ENCODE results near the gene DDX23. TPM values are rescaled to one million over a fixed set of nuclear protein-coding genes. Genes with fewer than 3 reads are reported as not detected.
"Not testable (repeated sequence)": the region's sequence is repeated elsewhere in the genome, so short reads cannot be mapped to it uniquely, and the experiment has no call there.

DDX23 gene
- total and polyA plus RNA-seq, 9 donors = 48.0 to 108 (median 70.5) TPM

- no peaks in the 10 kb centered on the region for H3K9me3 ChIP-seq
- TF ChIP-seq, protein P1, sequence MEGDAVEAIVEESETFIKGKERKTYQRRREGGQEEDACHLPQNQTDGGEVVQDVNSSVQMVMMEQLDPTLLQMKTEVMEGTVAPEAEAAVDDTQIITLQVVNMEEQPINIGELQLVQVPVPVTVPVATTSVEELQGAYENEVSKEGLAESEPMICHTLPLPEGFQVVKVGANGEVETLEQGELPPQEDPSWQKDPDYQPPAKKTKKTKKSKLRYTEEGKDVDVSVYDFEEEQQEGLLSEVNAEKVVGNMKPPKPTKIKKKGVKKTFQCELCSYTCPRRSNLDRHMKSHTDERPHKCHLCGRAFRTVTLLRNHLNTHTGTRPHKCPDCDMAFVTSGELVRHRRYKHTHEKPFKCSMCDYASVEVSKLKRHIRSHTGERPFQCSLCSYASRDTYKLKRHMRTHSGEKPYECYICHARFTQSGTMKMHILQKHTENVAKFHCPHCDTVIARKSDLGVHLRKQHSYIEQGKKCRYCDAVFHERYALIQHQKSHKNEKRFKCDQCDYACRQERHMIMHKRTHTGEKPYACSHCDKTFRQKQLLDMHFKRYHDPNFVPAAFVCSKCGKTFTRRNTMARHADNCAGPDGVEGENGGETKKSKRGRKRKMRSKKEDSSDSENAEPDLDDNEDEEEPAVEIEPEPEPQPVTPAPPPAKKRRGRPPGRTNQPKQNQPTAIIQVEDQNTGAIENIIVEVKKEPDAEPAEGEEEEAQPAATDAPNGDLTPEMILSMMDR (IDR thresholded peaks at IDR 0.05) = no peak
- TF ChIP-seq EP300 (IDR thresholded peaks at IDR 0.05) (no peak), POLR2A (IDR thresholded peaks at IDR 0.05) (no peak)
- H3K4me1 ChIP-seq (ENCODE audit: insufficient read depth) = peaks cover 5% of the 10 kb centered on the region
- H3K36me3 ChIP-seq = no peaks in the 10 kb centered on the region
- no peak overlapping the region for H3K4me3 ChIP-seq
- DNase-seq = no peak
- no peaks in the 10 kb centered on the region for H3K27me3 ChIP-seq
- WGBS, 3 donors = 80 to 85% (median 80%) methylated on average over 4 of the region's 4 CpGs
- intact Hi-C loops (cut with DNase I) = loop anchor here in 2 of 4 donors (5.0 kb wide), 3 partner anchors 83 to 143 kb away; partner anchors contain the start of gene DDN (in 1 of the 2)
- no peak overlapping the region for H3K27ac ChIP-seq
Observed at GRCh38 chr12:48854488-48854887, 2.5 kb upstream of the DDX23 start.

- Histone ChIP-seq H3K4me3 (peak overlapping the region; percentile 90), H3K27me3 (no peaks in the 10 kb centered on the region), H3K27ac (peak overlapping the region in 1 of 2 donors; percentile 60), H3K9me3 (no peaks in the 10 kb centered on the region), H3K4me1 (ENCODE audit: insufficient read depth) (peaks cover 5% of the 10 kb centered on the region), H3K36me3 (no peaks in the 10 kb centered on the region)
- TF ChIP-seq, protein P1 (IDR thresholded peaks at IDR 0.05) = peak; percentile 71 to 89 (median 83)
- no peak for TF ChIP-seq EP300 (IDR thresholded peaks at IDR 0.05)
- 0 to 1% (median 0%) methylated on average over 11 of the region's 11 CpGs for WGBS, 3 donors
- intact Hi-C loops (cut with DNase I) = loop anchor here in 2 of 4 donors (2.0 to 5.0 kb wide), 4 partner anchors 38 to 144 kb away; partner anchors contain the start of gene DDN (in 1 of the 2)
- DNase-seq = peak; percentile 78 to 94 (median 80)
Observed at GRCh38 chr12:48852734-48853688, 1.0 kb upstream of the DDX23 start.

GRCh38 chr12:48842021-48842420 lies 9.9 kb downstream of the DDX23 start:
- H3K4me1 ChIP-seq (ENCODE audit: insufficient read depth); H3K27me3 ChIP-seq; H3K36me3 ChIP-seq; intact Hi-C loops (cut with DNase I); H3K27ac ChIP-seq; H3K9me3 ChIP-seq; DNase-seq; H3K4me3 ChIP-seq: not testable (repeated sequence)
- WGBS, 3 donors = 88 to 100% methylated on average over 6 to 29 of the region's 29 CpGs; no CpG with 5 or more reads in 1 of the 3 donors

DNA sequence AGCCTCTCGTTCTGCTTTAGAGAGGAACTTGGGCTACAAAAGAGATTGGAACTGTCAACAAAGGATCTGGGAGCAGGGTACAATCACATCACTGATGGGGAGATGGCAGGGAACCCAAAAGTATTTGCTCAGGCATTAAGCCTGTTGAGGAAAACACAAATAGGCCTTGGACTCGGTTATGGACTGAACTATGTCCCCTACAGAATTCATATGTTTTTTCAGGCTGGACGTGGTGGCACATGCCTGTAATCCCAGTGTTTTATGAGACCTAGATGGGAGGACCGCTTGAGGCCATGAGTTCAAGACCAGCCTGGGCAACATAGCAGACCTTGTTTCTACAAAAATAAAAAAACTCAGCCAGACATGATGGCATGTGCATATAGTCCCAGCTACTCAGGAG lies 13.9 kb downstream of the DDX23 start:
- H3K36me3 ChIP-seq = no peaks in the 10 kb centered on the region
- no peak for TF ChIP-seq POLR2A (IDR thresholded peaks at IDR 0.05)
- TF ChIP-seq, protein P1 (IDR thresholded peaks at IDR 0.05) = no peak
- no peak for TF ChIP-seq EP300 (IDR thresholded peaks at IDR 0.05)
- no peaks in the 10 kb centered on the region for H3K9me3 ChIP-seq
- no peaks in the 10 kb centered on the region for H3K4me1 ChIP-seq (ENCODE audit: insufficient read depth)
- H3K4me3 ChIP-seq = no peak overlapping the region
- no peaks in the 10 kb centered on the region for H3K27me3 ChIP-seq
- WGBS, 3 donors = 84 to 88% (median 88%) methylated on average over 4 of the region's 4 CpGs
- intact Hi-C loops (cut with DNase I) = no loop called here
- H3K27ac ChIP-seq = no peak overlapping the region
- DNase-seq = no peak
